Lower leg skin (tissue), 3 donors: ENCODE measurements around the gene PNPLA8.

Experiments used
- POLR2A ChIP-seq, 2 donors: fragments of 450-650 bp; IDR thresholded peaks; one replicate each; pipeline ENCODE4 v1.6.1; 2016 to 2017; ENCODE audit warnings: antibody characterized with exemption in 2 of 2, mild to moderate bottlenecking in 1 of 2, moderate library complexity in 1 of 2
- TF ChIP-seq, protein P1 (sequence below), 3 donors: fragments of 450-650 bp; IDR thresholded peaks; one replicate each; pipeline ENCODE4 v1.5.1; 2016; ENCODE audit warnings: antibody characterized with exemption in 3 of 3, mild to moderate bottlenecking in 3 of 3, moderate library complexity in 2 of 3

DNA sequence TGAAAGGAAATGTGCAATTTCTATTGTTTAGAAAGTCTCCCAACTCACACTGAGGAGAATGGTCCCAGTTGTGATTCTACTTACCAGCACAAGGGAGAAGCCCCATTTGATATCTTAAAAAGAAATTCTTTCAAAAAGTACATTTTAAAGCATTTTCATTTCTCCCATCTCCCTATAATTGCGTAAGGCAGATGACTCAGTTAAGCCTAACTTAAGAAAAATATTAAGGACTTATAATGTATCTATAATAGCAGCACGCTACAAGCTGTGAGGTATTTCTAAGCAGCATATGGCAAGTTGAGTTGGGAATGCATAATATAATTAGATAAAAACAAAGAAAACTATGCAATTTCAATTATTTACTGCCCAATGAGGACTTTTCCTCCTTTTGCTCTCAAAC, 61.2 kb downstream of the PNPLA8 start:
- TF ChIP-seq, protein P1, sequence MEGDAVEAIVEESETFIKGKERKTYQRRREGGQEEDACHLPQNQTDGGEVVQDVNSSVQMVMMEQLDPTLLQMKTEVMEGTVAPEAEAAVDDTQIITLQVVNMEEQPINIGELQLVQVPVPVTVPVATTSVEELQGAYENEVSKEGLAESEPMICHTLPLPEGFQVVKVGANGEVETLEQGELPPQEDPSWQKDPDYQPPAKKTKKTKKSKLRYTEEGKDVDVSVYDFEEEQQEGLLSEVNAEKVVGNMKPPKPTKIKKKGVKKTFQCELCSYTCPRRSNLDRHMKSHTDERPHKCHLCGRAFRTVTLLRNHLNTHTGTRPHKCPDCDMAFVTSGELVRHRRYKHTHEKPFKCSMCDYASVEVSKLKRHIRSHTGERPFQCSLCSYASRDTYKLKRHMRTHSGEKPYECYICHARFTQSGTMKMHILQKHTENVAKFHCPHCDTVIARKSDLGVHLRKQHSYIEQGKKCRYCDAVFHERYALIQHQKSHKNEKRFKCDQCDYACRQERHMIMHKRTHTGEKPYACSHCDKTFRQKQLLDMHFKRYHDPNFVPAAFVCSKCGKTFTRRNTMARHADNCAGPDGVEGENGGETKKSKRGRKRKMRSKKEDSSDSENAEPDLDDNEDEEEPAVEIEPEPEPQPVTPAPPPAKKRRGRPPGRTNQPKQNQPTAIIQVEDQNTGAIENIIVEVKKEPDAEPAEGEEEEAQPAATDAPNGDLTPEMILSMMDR (IDR thresholded peaks at IDR 0.05) = no peak
- no peak for TF ChIP-seq POLR2A (IDR thresholded peaks at IDR 0.05)
